ENCODE results near the gene NELFB. TPM values are rescaled to one million over a fixed set of nuclear protein-coding genes. Genes with fewer than 3 reads are reported as not detected.

The NELFB gene
- polyA plus RNA-seq, 3 donors, result 17.3 to 44.2 (median 18.8) TPM

- H3K36me3 ChIP-seq (replicated peaks in 1 of 2; ENCODE audit: control insufficient read depth in 1 of 2, insufficient read depth in 2 of 2, low read length in 2 of 2), result no peaks in the 10 kb centered on the region
- WGBS (ENCODE audit: insufficient coverage), result 88% methylated on average over 7 of the region's 9 CpGs
- H4K20me1 ChIP-seq (ENCODE audit: insufficient read depth, low read length), result no peaks in the 10 kb centered on the region
- Mint-ChIP-seq H3K4me3 (no peak overlapping the region), H3K27me3 (ENCODE audit: low read depth in 3 of 3) (peaks cover 8 to 27% (median 9%) of the 10 kb centered on the region in 3 donors), H3K4me1 (no peaks in the 10 kb centered on the region), H3K27ac (no peak overlapping the region), H3K9me3 (peaks cover 0 to 1% (median 0%) of the 10 kb centered on the region in 7 donors), H3K36me3 (no peaks in the 10 kb centered on the region)
- H3K4me1 ChIP-seq (ENCODE audit: control insufficient read depth in 1 of 2, insufficient read depth in 2 of 2, low read length in 2 of 2), result peaks cover 5 to 9% of the 10 kb centered on the region in 2 donors
- no peak overlapping the region for H2AFZ ChIP-seq (ENCODE audit: insufficient read depth, low read depth, low read length, poor library complexity, severe bottlenecking)
- TF ChIP-seq, protein P1, sequence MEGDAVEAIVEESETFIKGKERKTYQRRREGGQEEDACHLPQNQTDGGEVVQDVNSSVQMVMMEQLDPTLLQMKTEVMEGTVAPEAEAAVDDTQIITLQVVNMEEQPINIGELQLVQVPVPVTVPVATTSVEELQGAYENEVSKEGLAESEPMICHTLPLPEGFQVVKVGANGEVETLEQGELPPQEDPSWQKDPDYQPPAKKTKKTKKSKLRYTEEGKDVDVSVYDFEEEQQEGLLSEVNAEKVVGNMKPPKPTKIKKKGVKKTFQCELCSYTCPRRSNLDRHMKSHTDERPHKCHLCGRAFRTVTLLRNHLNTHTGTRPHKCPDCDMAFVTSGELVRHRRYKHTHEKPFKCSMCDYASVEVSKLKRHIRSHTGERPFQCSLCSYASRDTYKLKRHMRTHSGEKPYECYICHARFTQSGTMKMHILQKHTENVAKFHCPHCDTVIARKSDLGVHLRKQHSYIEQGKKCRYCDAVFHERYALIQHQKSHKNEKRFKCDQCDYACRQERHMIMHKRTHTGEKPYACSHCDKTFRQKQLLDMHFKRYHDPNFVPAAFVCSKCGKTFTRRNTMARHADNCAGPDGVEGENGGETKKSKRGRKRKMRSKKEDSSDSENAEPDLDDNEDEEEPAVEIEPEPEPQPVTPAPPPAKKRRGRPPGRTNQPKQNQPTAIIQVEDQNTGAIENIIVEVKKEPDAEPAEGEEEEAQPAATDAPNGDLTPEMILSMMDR (IDR thresholded peaks at IDR 0.05), result no peak
- no peaks in the 10 kb centered on the region for H3K9me3 ChIP-seq (replicated peaks in 1 of 2; ENCODE audit: control insufficient read depth in 1 of 2, insufficient read depth in 1 of 2, low read length in 2 of 2)
- intact Hi-C loops (cut with micrococcal nuclease), result no loop called here
- DNase-seq, result no peak
- H3K27ac ChIP-seq (ENCODE audit: low read depth in 1 of 2, low read length in 2 of 2), result no peak overlapping the region
- no peak overlapping the region for H3K9ac ChIP-seq (ENCODE audit: insufficient read depth, low read length, poor library complexity, severe bottlenecking)
- H3K4me3 ChIP-seq (replicated peaks in 1 of 3; ENCODE audit: low read depth in 2 of 3, low read length in 3 of 3), result no peak overlapping the region
- H3K27me3 ChIP-seq (ENCODE audit: control insufficient read depth in 2 of 2, insufficient read depth in 2 of 2, low read length in 2 of 2), result peaks cover 0 to 20% of the 10 kb centered on the region in 2 donors
- no peaks in the 10 kb centered on the region for H3K79me2 ChIP-seq (ENCODE audit: insufficient read depth, low read length)
- H3K4me2 ChIP-seq (replicated peaks; ENCODE audit: extremely low read depth, low read length, poor library complexity, severe bottlenecking), result no peak overlapping the region
Measured at GRCh38 chr9:137313326-137313936, 58.3 kb downstream of the NELFB start.

DNA sequence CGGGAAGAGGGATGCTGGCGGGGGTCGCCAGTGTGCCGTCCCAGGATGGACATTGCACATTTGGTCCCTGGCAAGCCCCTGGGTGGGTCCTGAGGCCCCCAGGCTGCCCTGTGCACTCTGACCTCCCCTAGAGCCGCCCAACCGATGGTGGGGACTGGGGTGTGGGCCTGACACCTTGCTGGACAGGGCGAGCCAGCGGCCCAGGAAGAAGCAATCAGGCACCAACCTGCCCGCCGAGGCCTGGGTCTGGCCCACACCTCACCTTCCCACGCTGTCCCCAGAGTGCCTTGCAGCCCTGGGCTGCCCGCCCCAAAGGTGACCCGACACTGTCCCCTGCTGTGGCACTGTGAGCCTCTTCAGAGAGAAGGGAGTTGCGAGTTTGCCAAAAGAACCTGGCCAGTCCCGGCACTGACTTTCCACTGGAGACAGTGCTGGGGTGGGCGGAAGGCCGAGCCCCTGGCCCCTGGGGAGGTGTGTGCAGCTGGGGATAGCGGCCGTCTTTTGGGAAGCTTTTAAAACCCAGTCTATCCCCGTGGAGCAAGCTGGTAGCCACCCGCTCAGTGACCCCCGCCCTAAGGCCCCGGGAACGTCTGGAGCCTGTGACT is 58.9 kb downstream of the NELFB start:
- no peak overlapping the region for H2AFZ ChIP-seq (ENCODE audit: insufficient read depth, low read depth, low read length, poor library complexity, severe bottlenecking)
- no peaks in the 10 kb centered on the region for H3K36me3 Mint-ChIP-seq
- no peak for DNase-seq
- peaks cover 4 to 21% (median 4%) of the 10 kb centered on the region in 3 donors for H3K27me3 Mint-ChIP-seq (ENCODE audit: low read depth in 3 of 3)
- H3K79me2 ChIP-seq (ENCODE audit: insufficient read depth, low read length), result no peaks in the 10 kb centered on the region
- no peaks in the 10 kb centered on the region for H3K36me3 ChIP-seq (replicated peaks in 1 of 2; ENCODE audit: control insufficient read depth in 1 of 2, insufficient read depth in 2 of 2, low read length in 2 of 2)
- intact Hi-C loops (cut with micrococcal nuclease), result no loop called here
- H3K4me3 Mint-ChIP-seq, result no peak overlapping the region
- H3K27ac Mint-ChIP-seq, result no peak overlapping the region
- TF ChIP-seq, protein P1 (IDR thresholded peaks at IDR 0.05), result no peak
- H3K9me3 ChIP-seq (replicated peaks in 1 of 2; ENCODE audit: control insufficient read depth in 1 of 2, insufficient read depth in 1 of 2, low read length in 2 of 2), result no peaks in the 10 kb centered on the region
- no peak overlapping the region for H3K4me3 ChIP-seq (replicated peaks in 1 of 3; ENCODE audit: low read depth in 2 of 3, low read length in 3 of 3)
- peaks cover 5 to 9% of the 10 kb centered on the region in 2 donors for H3K4me1 ChIP-seq (ENCODE audit: control insufficient read depth in 1 of 2, insufficient read depth in 2 of 2, low read length in 2 of 2)
- H3K27ac ChIP-seq (ENCODE audit: low read depth in 1 of 2, low read length in 2 of 2), result no peak overlapping the region
- 97% methylated on average over 17 of the region's 24 CpGs for WGBS (ENCODE audit: insufficient coverage)
- no peak overlapping the region for H3K9ac ChIP-seq (ENCODE audit: insufficient read depth, low read length, poor library complexity, severe bottlenecking)
- peaks cover 0 to 20% of the 10 kb centered on the region in 2 donors for H3K27me3 ChIP-seq (ENCODE audit: control insufficient read depth in 2 of 2, insufficient read depth in 2 of 2, low read length in 2 of 2)
- H4K20me1 ChIP-seq (ENCODE audit: insufficient read depth, low read length), result no peaks in the 10 kb centered on the region
- no peak overlapping the region for H3K4me2 ChIP-seq (replicated peaks; ENCODE audit: extremely low read depth, low read length, poor library complexity, severe bottlenecking)
- no peaks in the 10 kb centered on the region for H3K9me3 Mint-ChIP-seq
- no peaks in the 10 kb centered on the region for H3K4me1 Mint-ChIP-seq
